Gastrocnemius medialis (tissue), 4 donors: Measurements from ENCODE around the gene PRRT4.

Experiments
- CTCF ChIP-seq, 5 experiments: fragments of 450-650 bp in 3 of 5; fragments of 200-600 bp in 2 of 5; sonication (generic) in 2 of 5; IDR thresholded peaks in 4 of 5; conservative IDR thresholded peaks in 1 of 5; 1 replicate in 4 of 5; 2 replicates in 1 of 5; pipeline ENCODE4 v1.5.1; 2016 to 2019; ENCODE audit warnings: antibody characterized with exemption in 5 of 5, mild to moderate bottlenecking in 3 of 5, moderate library complexity in 3 of 5
- POLR2A ChIP-seq, 2 donors: fragments of 450-650 bp; IDR thresholded peaks; one replicate each; pipeline ENCODE4 v1.6.1; 2017; ENCODE audit warnings: antibody characterized with exemption in 2 of 2, mild to moderate bottlenecking in 2 of 2, moderate library complexity in 2 of 2

GRCh38 chr7:128404886-128405470 is 43.5 kb upstream of the PRRT4 start:
- TF ChIP-seq POLR2A (IDR thresholded peaks at IDR 0.05) (no peak), CTCF (IDR thresholded peaks at IDR 0.05 in 4 of 5, conservative IDR thresholded peaks at IDR 0.05 in 1 of 5) (no peak)
